GM19240 (cell line): Measurements from ENCODE around the gene PTMS.
A peak's percentile ranks its signal among the peaks of the same experiment; 100 is the strongest.

Experiments
- DNase-seq: peaks from one replicate; pipeline ENCODE4 v3.0.0; 2011; ENCODE audit warnings: low spot score; ENCODE audit not compliant: insufficient read length

Gene PTMS

DNA sequence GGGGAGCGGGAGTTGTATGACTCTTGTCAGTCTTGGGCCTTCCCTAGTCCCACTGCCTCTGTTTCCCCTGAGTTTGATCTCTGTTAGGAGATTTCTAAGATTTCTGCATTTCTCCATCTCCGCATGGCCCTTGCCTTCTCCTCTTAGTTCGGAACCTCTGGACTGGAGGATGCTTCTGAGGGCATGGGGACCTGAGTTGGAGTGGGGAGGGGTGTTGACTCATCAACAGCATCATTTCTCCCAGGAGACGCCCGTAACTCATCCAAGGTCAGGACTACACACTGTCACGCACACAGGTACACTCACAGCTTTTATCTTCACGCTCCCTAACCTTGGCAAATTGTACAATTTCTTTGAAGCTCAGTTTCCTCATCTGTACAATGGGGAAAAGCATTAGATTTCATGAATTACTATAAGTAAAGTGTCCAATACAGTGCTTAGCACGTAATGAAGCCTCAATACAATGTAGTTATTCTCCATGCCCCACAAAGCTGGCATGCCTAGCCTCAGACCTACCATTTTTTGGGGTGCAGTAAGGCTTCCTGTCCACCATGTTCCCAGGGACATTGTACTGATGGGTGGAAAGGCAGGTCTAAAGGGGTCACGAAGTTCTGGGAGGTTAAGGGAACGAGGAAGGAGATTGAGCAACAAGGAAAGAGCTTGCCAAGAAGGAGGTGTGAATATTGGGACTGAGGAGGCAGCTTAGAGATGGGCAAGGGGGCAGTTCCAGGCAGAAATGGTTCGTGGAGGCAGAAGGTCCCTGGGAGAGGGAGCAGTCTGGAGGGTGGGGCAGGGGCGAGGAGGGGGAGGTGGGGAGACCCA is 5.6 kb downstream of the PTMS start:
- DNase-seq, result no peak

DNA sequence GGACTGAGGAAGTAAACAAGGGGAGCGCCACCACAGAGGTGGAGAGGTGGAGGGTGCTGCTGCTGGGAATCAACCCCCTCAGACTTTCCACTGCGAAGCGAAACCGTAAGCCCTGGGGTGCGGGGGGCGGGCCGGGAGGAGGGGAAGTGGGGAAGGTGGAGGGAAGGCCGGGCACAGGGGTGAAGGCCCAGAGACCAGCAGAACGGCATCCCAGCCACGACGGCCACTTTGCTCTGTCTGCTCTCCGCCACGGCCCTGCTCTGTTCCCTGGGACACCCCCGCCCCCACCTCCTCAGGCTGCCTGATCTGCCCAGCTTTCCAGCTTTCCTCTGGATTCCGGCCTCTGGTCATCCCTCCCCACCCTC is 6.2 kb downstream of the PTMS start, which contains the start of gene LAG3:
Gene LAG3, plus strand, starts transcription at position 190 of the 365 bp plus-strand sequence. CDS start 333 bp downstream, outside the sequence.
- DNase-seq, result peak; percentile 53

DNA sequence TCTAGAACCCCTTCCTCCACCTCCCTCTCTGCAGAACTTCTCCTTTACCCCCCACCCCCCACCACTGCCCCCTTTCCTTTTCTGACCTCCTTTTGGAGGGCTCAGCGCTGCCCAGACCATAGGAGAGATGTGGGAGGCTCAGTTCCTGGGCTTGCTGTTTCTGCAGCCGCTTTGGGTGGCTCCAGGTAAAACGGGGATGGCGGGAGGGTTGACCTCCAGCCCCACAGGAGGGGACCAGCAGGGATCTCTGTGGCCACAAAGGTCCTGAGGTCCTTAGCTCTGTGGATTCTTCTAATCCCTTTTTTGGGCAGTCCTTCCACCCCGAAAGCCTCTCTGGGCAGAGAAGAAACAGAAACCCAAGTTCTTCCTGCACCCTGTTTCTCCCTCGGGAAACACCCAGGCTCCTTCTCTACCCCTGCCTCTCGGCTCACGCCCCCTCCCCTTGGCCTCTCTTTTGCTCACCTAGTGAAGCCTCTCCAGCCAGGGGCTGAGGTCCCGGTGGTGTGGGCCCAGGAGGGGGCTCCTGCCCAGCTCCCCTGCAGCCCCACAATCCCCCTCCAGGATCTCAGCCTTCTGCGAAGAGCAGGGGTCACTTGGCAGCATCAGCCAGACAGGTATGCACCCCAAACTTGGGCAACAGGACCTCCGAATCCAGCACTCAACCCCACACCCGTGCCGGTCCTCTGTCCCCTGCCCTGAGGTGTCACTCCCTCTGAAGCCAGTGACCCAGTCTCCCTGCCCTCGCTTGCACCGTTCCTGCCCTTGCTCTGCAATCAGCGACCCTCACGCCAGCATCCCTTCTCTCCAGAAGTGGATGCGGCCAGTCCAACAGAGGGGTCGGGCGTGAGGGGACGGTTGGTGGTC is 6.8 kb downstream of the PTMS start:
- DNase-seq, result no peak

DNA sequence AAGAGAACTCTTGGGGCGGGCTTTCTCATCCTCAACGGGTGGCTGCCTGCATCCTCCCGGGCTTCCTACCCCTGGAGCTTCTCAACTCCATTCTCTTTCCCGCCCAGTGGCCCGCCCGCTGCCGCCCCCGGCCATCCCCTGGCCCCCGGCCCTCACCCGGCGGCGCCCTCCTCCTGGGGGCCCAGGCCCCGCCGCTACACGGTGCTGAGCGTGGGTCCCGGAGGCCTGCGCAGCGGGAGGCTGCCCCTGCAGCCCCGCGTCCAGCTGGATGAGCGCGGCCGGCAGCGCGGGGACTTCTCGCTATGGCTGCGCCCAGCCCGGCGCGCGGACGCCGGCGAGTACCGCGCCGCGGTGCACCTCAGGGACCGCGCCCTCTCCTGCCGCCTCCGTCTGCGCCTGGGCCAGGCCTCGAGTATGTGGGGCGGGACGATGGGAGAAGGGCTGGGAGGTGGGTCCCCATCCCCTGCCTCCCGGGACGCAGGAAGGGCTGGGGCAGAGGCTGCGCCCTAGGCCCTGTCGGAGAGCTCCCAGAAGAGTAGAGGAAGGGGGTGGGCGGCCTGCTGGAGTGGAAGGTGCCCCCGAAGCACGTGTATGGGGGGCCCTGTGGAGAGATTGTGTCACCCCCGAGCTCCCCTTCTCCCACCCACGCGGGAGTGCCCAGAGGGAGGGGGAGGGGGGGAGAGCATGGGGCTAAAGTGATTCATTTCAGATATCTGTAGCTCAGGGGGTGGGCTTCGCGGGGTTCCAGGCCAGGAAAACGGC is 7.6 kb downstream of the PTMS start:
- DNase-seq, result no peak

DNA sequence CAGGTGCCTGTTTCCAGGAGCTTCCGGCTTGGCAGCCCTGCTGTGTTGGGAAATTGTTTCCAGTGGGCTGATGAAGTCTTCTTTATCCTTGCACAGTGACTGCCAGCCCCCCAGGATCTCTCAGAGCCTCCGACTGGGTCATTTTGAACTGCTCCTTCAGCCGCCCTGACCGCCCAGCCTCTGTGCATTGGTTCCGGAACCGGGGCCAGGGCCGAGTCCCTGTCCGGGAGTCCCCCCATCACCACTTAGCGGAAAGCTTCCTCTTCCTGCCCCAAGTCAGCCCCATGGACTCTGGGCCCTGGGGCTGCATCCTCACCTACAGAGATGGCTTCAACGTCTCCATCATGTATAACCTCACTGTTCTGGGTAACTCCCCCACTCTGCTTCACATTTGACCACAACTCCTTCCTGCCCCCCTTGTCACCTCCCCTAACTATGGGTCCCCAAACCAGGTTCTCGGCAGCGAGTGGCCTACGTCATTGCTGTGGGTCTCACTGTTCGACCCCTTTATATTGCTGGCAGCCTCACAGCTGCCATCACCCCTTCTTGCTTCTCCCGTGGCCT is 8.4 kb downstream of the PTMS start:
- no peak for DNase-seq

DNA sequence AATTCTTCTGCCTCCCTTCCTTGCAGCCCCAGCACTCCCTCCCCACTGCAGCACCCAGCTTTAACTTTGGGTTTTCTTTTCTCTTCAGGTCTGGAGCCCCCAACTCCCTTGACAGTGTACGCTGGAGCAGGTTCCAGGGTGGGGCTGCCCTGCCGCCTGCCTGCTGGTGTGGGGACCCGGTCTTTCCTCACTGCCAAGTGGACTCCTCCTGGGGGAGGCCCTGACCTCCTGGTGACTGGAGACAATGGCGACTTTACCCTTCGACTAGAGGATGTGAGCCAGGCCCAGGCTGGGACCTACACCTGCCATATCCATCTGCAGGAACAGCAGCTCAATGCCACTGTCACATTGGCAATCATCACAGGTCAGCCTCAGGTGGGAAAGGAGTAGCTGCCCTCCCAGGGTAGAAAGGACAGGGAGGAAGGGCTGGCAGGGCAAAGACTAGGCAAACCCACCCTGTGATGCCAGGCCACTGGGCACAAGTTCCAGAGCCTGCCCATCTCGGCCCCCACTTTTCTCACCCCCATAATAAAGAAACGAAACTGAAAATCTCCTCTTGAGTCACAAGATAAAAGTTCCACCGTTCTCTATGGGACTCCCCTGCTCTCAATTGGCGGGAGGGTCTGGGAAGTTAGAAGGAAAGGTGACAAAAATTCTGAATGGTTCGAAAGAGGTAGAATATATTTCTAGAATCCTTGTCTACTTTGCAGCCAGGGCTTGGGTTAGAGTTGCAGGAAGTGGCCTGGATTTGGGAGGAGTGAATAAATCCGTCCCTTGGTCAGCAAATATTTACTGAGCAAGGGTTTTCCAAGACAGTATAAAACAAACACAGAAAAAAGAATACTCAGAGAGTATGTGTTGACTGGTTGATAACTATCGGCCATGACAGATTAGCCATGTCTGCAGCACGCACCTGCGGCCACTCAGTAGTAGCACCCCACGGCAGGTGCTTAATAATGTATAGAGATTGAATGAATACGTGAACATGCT is 9.3 kb downstream of the PTMS start:
- no peak for DNase-seq

DNA sequence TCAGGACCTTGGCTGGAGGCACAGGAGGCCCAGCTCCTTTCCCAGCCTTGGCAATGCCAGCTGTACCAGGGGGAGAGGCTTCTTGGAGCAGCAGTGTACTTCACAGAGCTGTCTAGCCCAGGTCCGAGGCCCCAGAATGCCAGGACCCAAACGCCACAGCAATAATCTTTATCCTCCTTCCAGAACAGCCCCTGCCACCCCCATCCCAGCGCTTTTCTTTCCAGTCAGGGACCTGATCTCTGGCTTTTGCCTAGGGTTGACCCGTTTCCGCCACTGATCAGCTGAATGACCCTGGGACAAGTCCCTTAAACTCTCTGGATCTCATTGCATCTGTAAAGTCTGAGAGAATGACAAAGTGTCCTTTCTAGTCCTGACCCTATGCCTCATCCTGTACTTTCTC is 11.2 kb downstream of the PTMS start:
- no peak for DNase-seq

DNA sequence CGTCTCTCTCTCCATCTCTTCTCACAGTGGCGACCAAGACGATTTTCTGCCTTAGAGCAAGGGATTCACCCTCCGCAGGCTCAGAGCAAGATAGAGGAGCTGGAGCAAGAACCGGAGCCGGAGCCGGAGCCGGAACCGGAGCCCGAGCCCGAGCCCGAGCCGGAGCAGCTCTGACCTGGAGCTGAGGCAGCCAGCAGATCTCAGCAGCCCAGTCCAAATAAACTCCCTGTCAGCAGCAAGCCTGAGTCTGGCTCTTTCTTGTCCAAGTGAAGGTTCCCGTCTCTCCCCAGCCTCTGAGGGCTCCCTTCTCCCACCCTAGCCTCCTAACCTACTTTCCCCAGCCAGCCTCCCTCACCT is 12.0 kb downstream of the PTMS start:
- DNase-seq, result no peak

DNA sequence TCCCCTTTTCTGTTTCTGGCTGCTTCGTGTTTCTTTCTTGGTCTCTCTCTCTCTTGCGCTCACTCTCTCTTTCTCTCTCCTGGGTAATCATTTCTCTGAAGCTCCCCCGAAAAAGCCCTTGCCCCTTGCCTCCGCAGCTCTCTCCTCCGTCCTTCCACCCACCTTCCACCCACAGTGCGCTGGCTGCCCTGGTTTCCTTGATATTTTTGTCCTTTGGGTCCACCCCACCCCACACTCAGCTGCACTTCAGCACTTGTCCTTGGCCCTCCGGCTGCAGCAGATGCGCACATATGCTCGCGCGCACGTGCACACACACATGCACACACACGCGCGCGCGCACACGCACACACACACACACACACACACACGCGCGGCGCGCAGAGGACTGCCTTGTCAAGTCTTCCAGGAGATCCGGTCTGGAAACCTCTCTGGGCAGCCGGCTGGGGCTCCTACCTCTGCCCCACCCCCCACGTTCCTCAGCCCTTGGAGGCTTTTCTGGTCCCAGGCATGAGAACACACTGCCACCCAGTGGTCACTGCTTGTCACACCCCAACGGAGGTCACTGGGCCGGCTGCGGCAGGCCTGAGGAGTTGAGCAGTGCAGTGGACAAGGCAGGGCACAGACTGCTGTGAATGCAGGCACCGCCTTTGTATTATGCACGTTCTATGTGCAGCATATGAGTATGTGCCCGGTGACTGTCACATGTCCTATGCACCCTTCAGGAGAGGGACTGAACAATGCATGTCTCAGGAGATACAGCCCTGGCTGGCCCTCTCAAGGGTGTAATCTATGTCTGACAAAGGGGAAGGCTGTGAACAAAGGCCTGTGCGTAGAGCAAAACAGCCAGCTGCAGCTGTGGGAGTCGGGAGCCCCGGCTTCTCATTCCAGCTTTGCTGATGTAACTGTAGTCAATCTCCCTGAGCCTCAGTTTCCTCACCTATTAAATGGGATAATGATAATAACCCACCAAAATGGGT is 12.7 kb downstream of the PTMS start:
- DNase-seq, result peak; percentile 76

DNA sequence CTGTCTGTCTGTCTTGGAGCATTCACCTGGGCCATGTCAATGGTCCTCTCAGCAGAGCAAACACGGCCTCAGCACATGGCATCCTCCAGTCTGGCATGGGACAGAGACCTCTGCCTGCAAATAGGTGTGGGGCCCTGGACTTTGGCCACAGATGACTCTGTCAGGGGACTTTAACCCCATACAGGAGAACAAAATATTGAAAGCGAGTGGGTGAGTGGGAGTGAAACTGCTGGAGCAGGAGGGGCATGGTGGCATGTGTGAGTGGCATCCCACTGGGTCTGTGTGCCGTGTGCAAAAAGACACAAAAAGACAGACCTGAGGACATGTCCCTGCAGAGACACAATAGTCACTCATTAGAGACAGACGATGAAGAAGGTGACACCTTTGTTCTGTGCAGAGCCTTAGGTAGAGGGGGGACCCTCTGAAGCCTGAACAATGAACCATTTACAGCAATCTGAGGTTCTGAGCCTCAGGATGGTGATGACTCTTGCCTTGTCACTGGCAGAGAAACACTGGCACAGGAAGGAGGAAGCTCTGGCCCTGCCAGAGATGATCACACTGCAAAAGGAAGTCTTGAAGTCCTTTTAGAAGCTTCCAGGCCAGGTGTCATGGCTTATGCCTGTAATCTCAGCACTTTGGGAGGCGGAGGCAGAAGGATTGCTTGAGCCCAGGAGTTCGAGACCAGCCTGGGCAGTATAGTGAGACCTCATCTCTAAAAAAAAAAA is 13.7 kb downstream of the PTMS start:
- no peak for DNase-seq

DNA sequence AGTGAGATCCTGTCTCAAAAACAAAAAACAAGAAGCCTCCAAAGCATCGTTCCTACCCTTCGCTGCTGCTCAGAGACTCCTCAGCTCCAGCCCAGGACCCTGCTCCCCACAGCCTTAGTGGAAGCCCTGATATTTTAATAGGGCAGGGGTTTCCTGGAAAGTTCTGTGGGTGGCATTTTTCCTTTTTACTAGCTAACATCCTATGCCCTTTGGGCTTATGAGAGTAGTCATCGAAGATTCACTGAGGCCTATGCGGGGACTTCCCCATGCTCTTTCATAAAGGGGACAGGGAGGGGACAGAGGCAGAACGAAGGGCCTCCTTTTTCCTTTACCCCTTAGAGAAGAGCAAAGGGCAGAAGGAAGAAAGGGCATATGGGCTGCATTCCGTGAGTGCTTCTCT is 14.4 kb downstream of the PTMS start:
- no peak for DNase-seq

DNA sequence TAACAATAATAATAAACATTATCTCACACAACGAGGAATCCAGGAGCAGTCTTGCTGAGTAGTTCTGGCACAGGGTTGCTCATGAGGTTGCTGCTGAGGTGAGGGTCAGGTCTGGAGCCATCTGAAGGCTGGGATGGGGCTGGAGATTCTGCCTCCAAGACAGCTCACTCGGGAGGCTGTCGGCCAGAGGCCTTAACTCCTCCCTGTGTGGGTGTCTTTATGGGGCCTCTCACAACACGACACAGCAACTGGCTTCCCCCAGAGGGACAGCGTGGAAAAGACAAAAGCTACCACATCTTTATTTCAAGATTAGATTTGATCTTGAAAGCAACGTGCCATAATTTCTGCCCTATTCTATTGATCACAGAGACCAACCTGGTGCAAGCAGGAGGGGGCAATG is 16.0 kb downstream of the PTMS start:
- no peak for DNase-seq

DNA sequence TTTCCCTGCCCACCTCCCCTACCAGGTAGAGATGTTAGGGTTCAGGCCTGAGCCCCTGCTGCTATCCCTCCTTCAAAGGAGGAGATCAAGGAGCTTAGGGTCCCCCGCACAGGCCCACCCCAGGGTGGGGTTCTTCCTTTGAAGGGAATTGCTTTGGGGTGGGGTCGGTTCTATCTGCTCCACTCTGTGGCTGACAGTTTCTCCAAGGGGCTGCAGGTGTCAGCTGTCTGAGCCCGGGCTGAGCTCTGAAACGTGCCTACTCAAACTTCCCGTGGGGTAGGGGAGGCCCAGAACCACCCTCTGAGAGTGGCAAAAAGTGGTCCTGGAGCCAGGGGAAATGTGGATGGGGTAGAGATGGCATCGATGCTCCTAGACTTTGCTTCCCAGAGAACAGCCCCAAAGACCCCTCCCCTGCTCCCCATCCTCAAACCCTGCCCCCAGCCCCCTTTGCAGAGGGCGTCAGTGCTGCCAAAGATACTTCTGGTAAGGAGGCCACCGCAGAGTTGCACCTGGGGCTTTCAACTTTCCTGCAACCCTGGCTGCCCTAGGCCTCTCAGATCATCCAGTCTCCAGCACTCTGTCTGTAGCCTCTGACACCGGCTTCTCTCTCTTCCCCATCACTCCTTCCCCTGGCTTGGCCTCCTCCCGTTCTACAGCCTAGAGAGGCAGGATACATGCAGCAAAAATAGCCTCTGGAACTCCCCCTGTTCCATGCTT is 16.8 kb downstream of the PTMS start:
- no peak for DNase-seq

DNA sequence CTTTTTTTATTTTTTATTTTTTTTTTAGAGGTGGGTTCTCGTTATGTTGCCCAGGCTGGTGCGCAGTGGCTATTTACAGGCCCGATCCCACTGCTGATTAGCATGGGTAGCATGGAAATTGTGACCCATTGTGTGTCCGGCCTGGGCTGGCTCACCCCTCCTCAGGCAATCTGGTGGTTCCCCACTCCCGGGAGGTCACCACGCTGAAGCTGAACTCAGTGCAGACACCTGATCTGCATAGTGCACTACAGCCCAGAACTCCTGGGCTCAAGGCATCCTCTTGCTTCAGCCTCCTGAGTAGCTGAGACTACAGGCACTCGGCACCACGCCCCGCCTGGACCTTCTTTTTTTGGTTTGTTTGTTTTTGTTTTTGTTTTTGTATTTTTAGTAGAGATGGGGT is 17.7 kb downstream of the PTMS start:
- DNase-seq, result no peak

DNA sequence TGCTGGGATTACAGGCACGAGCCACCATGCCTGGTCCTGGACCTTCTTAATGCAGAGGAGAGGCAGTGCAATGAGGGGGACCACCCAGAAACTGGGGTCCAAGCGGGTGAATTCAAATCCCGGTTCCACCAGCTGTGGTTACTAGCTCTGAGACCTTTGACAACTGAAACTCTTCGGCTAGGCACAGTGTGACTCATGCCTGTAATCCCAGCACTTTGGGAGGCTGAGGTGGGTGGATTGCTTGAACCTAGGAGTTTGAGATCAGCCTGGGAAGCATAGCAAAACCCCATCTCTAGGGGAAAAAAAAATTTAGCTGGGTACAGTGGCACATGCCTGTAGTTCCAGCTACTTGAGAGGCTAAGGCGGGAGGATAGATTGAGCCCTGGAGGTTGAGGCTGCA is 18.1 kb downstream of the PTMS start:
- DNase-seq, result no peak

DNA sequence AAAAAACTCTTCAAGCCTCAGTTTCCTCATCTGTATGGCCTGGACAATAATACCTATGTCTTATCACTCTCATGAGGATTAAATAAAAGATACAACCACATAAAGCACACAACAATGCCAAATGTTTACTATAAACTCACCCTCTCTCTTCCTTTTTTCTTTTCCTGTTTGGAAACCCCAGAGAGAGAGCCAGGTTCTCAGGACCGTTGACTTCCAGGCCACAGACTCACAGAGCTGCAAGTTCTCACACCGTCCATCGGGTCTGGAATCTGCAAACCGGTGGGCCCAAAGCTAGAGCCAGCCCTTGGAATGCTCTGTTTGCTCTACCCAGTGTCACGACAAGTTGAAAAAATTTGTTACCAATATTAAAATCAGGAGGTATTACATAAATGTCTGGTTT is 18.6 kb downstream of the PTMS start:
- DNase-seq, result no peak

DNA sequence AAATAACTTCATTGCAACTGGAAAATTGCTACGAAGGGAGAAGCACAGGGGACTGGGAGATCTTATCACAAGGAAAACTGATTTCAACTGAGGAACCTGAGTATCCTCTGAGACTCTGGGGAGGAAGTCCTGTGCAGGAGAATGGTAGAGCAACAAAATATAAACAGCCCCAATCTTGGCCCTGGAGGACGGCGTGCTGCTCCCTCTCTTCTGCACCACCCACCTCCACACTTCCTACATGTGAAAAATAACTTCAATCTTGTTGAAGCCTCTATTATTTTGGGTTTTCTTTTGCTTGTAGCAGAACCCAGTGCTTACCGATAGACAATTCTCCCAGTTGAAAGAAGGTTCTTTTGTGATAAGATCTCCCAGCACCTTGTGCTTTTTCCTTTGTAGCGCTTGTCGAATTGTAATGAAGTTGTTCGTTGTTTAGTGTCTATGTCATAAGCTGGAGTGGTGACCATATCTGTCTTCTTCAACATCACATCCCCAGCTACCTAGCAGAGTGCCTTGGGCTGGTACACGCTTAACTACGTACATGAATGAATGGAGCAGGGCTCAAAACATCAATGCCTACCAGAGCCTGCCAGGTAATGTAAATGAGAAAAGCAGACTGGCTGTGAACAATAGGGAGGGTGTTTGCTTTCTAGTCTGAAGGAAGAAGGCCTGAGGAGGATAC is 20.4 kb downstream of the PTMS start:
- DNase-seq, result no peak
